Measurements from ENCODE around the gene HFM1.

GRCh38 chr1:91261655-91262054 lies 143.0 kb downstream of the HFM1 start:
- TF ChIP-seq CTCF (IDR thresholded peaks at IDR 0.05; ENCODE audit: poor library complexity) (no peak), EZH2 (IDR thresholded peaks at IDR 0.05; ENCODE audit: borderline replicate concordance) (no peak), EZH2phosphoT487 (IDR thresholded peaks at IDR 0.05; ENCODE audit: low read depth, severe bottlenecking, unreplicated experiment) (no peak)

Measured in hepatocyte (in vitro differentiated cells).